HEK293 (cell line): ENCODE measurements around the gene RTRAF.

Source experiments
- REST ChIP-seq: fragments of 450-650 bp; formaldehyde crosslinking; IDR thresholded peaks from 2 replicates; pipeline ENCODE4 v1.5.1; 2016; ENCODE audit warnings: missing biosample characterization, missing genetic modification characterization
- ZBTB8A ChIP-seq: fragments of 450-650 bp; formaldehyde crosslinking; IDR thresholded peaks from 2 replicates; pipeline ENCODE4 v1.5.1; 2016; ENCODE audit warnings: missing biosample characterization, missing genetic modification characterization
- ZNF350 ChIP-seq: fragments of 450-650 bp; formaldehyde crosslinking; IDR thresholded peaks from 2 replicates; pipeline ENCODE4 v1.5.0; 2017; ENCODE audit warnings: missing biosample characterization, mild to moderate bottlenecking, missing genetic modification characterization
- ZNF416 ChIP-seq: fragments of 450-650 bp; formaldehyde crosslinking; IDR thresholded peaks from 2 replicates; pipeline ENCODE4 v1.5.1; 2016; ENCODE audit warnings: missing biosample characterization, missing genetic modification characterization
- ZNF660 ChIP-seq: fragments of 450-650 bp; IDR thresholded peaks from 2 replicates; pipeline ENCODE4 v1.5.1; 2018; ENCODE audit warnings: missing biosample characterization, mild to moderate bottlenecking, missing genetic modification characterization
- TF ChIP-seq, protein P1 (sequence below): fragments of 450-650 bp; formaldehyde crosslinking; IDR thresholded peaks from 2 replicates; pipeline ENCODE4 v1.5.1; 2016; ENCODE audit warnings: missing biosample characterization, missing genetic modification characterization
- TF ChIP-seq, protein P2 (sequence below): fragments of 450-650 bp; formaldehyde crosslinking; IDR thresholded peaks from 2 replicates; pipeline ENCODE4 v1.5.1; 2017; ENCODE audit warnings: missing biosample characterization, missing genetic modification characterization
- TF ChIP-seq, protein P3 (sequence below): fragments of 450-650 bp; formaldehyde crosslinking; IDR thresholded peaks from 2 replicates; pipeline ENCODE4 v1.5.0; 2017; ENCODE audit warnings: missing biosample characterization, missing genetic modification characterization, borderline replicate concordance

GRCh38 chr14:51999084-51999483, 9.7 kb downstream of the RTRAF start:
- TF ChIP-seq, protein P1, sequence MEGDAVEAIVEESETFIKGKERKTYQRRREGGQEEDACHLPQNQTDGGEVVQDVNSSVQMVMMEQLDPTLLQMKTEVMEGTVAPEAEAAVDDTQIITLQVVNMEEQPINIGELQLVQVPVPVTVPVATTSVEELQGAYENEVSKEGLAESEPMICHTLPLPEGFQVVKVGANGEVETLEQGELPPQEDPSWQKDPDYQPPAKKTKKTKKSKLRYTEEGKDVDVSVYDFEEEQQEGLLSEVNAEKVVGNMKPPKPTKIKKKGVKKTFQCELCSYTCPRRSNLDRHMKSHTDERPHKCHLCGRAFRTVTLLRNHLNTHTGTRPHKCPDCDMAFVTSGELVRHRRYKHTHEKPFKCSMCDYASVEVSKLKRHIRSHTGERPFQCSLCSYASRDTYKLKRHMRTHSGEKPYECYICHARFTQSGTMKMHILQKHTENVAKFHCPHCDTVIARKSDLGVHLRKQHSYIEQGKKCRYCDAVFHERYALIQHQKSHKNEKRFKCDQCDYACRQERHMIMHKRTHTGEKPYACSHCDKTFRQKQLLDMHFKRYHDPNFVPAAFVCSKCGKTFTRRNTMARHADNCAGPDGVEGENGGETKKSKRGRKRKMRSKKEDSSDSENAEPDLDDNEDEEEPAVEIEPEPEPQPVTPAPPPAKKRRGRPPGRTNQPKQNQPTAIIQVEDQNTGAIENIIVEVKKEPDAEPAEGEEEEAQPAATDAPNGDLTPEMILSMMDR (tag by site-specific recombination): no peak
- TF ChIP-seq, protein P2, sequence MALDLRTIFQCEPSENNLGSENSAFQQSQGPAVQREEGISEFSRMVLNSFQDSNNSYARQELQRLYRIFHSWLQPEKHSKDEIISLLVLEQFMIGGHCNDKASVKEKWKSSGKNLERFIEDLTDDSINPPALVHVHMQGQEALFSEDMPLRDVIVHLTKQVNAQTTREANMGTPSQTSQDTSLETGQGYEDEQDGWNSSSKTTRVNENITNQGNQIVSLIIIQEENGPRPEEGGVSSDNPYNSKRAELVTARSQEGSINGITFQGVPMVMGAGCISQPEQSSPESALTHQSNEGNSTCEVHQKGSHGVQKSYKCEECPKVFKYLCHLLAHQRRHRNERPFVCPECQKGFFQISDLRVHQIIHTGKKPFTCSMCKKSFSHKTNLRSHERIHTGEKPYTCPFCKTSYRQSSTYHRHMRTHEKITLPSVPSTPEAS (tag by site-specific recombination): no peak
- TF ChIP-seq ZNF660 (tag by site-specific recombination) (no peak), ZNF416 (tag by site-specific recombination) (no peak), REST (no peak), ZBTB8A (tag by site-specific recombination) (no peak), ZNF350 (tag by site-specific recombination) (no peak)
- TF ChIP-seq, protein P3, sequence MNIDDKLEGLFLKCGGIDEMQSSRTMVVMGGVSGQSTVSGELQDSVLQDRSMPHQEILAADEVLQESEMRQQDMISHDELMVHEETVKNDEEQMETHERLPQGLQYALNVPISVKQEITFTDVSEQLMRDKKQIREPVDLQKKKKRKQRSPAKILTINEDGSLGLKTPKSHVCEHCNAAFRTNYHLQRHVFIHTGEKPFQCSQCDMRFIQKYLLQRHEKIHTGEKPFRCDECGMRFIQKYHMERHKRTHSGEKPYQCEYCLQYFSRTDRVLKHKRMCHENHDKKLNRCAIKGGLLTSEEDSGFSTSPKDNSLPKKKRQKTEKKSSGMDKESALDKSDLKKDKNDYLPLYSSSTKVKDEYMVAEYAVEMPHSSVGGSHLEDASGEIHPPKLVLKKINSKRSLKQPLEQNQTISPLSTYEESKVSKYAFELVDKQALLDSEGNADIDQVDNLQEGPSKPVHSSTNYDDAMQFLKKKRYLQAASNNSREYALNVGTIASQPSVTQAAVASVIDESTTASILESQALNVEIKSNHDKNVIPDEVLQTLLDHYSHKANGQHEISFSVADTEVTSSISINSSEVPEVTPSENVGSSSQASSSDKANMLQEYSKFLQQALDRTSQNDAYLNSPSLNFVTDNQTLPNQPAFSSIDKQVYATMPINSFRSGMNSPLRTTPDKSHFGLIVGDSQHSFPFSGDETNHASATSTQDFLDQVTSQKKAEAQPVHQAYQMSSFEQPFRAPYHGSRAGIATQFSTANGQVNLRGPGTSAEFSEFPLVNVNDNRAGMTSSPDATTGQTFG: no peak
